Spleen (tissue), 11 donors: ENCODE measurements around the gene PSMD14. TPM values are rescaled to one million over a fixed set of nuclear protein-coding genes. Genes with fewer than 3 reads are reported as not detected.
"Not testable (repeated sequence)": the region's sequence is repeated elsewhere in the genome, so short reads cannot be mapped to it uniquely, and the experiment has no call there.

Experiments used
- DNase-seq: peaks from one replicate; pipeline ENCODE4 v3.0.0-alpha.2; 2020
- H3K27ac ChIP-seq, 8 donors: fragments of 200-600 bp; sonication (generic) in 7 of 8; 1 replicate in 4 of 8; 2 replicates in 4 of 8; pipeline versions ENCODE4 v1.5.0 to v1.8.0; 2016 to 2021; ENCODE audit warnings: inconsistent platforms in 4 of 8, mild to moderate bottlenecking in 4 of 8, moderate library complexity in 1 of 8
- H3K27me3 ChIP-seq, 7 donors: fragments of 200-600 bp; sonication (generic) in 6 of 7; replicated peaks in 1 of 7; 1 replicate in 4 of 7; 2 replicates in 3 of 7; pipeline versions ENCODE4 v1.5.0 to v1.8.0; 2016 to 2021; ENCODE audit warnings: inconsistent platforms in 3 of 7, mild to moderate bottlenecking in 1 of 7
- H3K36me3 ChIP-seq, 6 donors: fragments of 200-600 bp; sonication (generic) in 5 of 6; 1 replicate in 4 of 6; 2 replicates in 2 of 6; pipeline versions ENCODE4 v1.5.0 to v1.8.0; 2016 to 2021; ENCODE audit warnings: inconsistent platforms in 2 of 6
- H3K4me1 ChIP-seq, 6 donors: fragments of 200-600 bp; sonication (generic) in 5 of 6; 1 replicate in 3 of 6; 2 replicates in 3 of 6; pipeline versions ENCODE4 v1.5.0 to v1.8.0; 2016 to 2021; ENCODE audit warnings: inconsistent platforms in 3 of 6
- H3K4me3 ChIP-seq, 8 donors: fragments of 200-600 bp; sonication (generic) in 7 of 8; 1 replicate in 4 of 8; 2 replicates in 4 of 8; pipeline versions ENCODE4 v1.5.0 to v1.8.0; 2016 to 2021; ENCODE audit warnings: inconsistent platforms in 4 of 8, mild to moderate bottlenecking in 4 of 8, moderate library complexity in 2 of 8
- H3K9me3 ChIP-seq, 8 donors: fragments of 200-600 bp; sonication (generic) in 7 of 8; 1 replicate in 4 of 8; 2 replicates in 4 of 8; pipeline versions ENCODE4 v1.5.0 to v1.8.0; 2016 to 2021; ENCODE audit warnings: inconsistent platforms in 4 of 8
- POLR2A ChIP-seq, 3 donors: fragments of 450-650 bp; IDR thresholded peaks; one replicate each; pipeline ENCODE4 v1.5.1; 2017; ENCODE audit warnings: antibody characterized with exemption in 3 of 3, mild to moderate bottlenecking in 1 of 3
- POLR2AphosphoS5 ChIP-seq, 3 donors: sonication (generic); formaldehyde crosslinking; IDR thresholded peaks; one replicate each; pipeline ENCODE4 v1.5.1; 2017; ENCODE audit warnings: antibody characterized with exemption in 3 of 3
- WGBS, 5 donors: extraction: QIAGEN DNeasy Blood & Tissue Kit in 3 of 5; methylation state at CpG; one replicate each; pipeline versions ENCODE4 v1.1.5 to v1.1.7; 2013 to 2018; 5-methylcytosine and 5-hydroxymethylcytosine counted together
- intact Hi-C: fragments of 100-400 bp; cut with DNase I; formaldehyde crosslinking; loops from one replicate; pipeline ENCODE4 v1.15.0; 2023; ENCODE audit warnings: low total_unique reads
- polyA plus RNA-seq, 3 donors: library from polyadenylated mRNA; stranded (reverse); fragments of 200-250 nt; gene quantifications; one replicate each; pipeline ENCODE4 v1.2.1, GENCODE V29; 2013
- total RNA-seq, 7 donors: library from RNA; depleted of rRNA in 3 of 7; stranded (reverse); fragments of >200 nt in 3 of 7; fragmentation: NEBNext Ultra II Directional in 4 of 7; extraction: Animal tissue kit (Norgen Biotek cat#: 25700) in 4 of 7; gene quantifications; one replicate each; pipeline versions ENCODE4 v1.1.0 to v1.2.1, GENCODE V29; 2016 to 2021
- TF ChIP-seq, protein P1 (sequence below), 11 experiments: fragments of 200-600 bp in 7 of 11; fragments of 450-650 bp in 4 of 11; sonication (generic) in 4 of 11; IDR thresholded peaks in 8 of 11; conservative IDR thresholded peaks in 3 of 11; 1 replicate in 7 of 11; 2 replicates in 4 of 11; pipeline versions ENCODE4 v1.4.0 to v1.8.0; 2016 to 2021; ENCODE audit warnings: antibody characterized with exemption in 11 of 11, inconsistent platforms in 4 of 11, mild to moderate bottlenecking in 1 of 11
- donor health status: healthy with polysubstance abuse.
- donor health status: DM: no; HTN: no; CAD: no; lungs with moderate emphysema.
- donor health status: DM: no; HTN: no; CAD: no.
- donor health status: Bipolar disorder and iron deficiency.
- donor health status: healthy.
- donor health status: DM: no; HTN: no; CAD: no.
- donor health status: DM: yes; HTN: yes; CAD: no.

The PSMD14 gene
- total and polyA plus RNA-seq, 10 donors, result 23.5 to 47.7 (median 29.3) TPM

DNA sequence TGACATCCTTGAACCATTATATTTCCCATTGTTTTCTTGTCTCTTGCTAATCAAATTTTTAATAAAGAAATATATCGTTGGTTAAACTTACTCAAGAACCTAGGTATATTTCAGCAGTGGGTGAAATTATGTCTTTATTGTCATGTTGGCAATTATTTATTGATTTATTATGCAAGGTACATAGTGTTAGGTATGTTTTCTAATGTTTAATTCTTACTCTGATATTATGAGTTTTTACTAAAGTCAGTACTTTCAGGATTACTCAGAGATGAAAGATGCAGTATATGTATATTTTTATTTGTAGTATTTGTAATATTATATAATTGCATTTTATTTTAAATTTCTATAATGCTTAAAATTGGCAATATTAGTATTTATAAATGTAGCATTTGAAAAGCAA lies 46.9 kb downstream of the PSMD14 start:
- H3K4me3 ChIP-seq, result no peak overlapping the region
- H3K9me3 ChIP-seq, result peaks cover 0 to 4% (median under 1%) of the 10 kb centered on the region in 8 donors
- WGBS, 5 donors, result 88 to 97% (median 92%) methylated on average over 1 of the region's 1 CpG
- H3K27me3 ChIP-seq, result no peaks in the 10 kb centered on the region
- intact Hi-C loops, result no loop called here
- peaks cover 0 to 22% (median 2%) of the 10 kb centered on the region in 6 donors for H3K4me1 ChIP-seq
- TF ChIP-seq POLR2AphosphoS5 (IDR thresholded peaks at IDR 0.05), result no peak
- DNase-seq, result no peak
- H3K27ac ChIP-seq, result no peak overlapping the region
- H3K36me3 ChIP-seq, result peaks cover 0 to 9% (median 0%) of the 10 kb centered on the region in 6 donors

GRCh38 chr2:161355983-161356382 lies 47.8 kb downstream of the PSMD14 start:
- intact Hi-C loops, result no loop called here

DNA sequence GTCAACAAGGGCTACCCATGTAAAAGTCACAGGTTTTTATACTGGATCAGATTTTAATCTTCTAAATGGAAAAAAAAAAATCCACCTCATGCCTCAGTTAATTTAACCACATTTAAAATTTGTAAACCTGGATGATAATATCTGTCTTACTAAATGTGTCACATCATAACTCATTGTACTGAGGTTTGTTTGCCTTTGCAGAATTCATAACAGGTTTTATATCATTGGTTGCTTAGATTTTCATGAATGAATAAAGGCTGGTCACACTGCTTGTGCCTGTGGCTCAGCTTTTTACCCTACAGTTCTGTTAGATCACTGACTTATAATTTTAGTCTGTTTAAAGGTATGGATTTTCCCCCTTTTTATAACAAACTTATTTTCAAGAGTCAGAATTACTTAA lies 48.9 kb downstream of the PSMD14 start:
- intact Hi-C loops, result no loop called here
- Histone ChIP-seq H3K36me3 (peaks cover 0 to 15% (median 2%) of the 10 kb centered on the region in 6 donors), H3K4me1 (peaks cover 0 to 22% (median 2%) of the 10 kb centered on the region in 6 donors), H3K4me3 (no peak overlapping the region), H3K27me3 (no peaks in the 10 kb centered on the region), H3K9me3 (peaks cover 0 to 24% (median 20%) of the 10 kb centered on the region in 8 donors), H3K27ac (no peak overlapping the region)
- no peak for DNase-seq
- no peak for TF ChIP-seq POLR2A (IDR thresholded peaks at IDR 0.05)
- TF ChIP-seq, protein P1, sequence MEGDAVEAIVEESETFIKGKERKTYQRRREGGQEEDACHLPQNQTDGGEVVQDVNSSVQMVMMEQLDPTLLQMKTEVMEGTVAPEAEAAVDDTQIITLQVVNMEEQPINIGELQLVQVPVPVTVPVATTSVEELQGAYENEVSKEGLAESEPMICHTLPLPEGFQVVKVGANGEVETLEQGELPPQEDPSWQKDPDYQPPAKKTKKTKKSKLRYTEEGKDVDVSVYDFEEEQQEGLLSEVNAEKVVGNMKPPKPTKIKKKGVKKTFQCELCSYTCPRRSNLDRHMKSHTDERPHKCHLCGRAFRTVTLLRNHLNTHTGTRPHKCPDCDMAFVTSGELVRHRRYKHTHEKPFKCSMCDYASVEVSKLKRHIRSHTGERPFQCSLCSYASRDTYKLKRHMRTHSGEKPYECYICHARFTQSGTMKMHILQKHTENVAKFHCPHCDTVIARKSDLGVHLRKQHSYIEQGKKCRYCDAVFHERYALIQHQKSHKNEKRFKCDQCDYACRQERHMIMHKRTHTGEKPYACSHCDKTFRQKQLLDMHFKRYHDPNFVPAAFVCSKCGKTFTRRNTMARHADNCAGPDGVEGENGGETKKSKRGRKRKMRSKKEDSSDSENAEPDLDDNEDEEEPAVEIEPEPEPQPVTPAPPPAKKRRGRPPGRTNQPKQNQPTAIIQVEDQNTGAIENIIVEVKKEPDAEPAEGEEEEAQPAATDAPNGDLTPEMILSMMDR (IDR thresholded peaks at IDR 0.05 in 8 of 11, conservative IDR thresholded peaks at IDR 0.05 in 3 of 11), result no peak
- TF ChIP-seq POLR2AphosphoS5 (IDR thresholded peaks at IDR 0.05), result no peak

More at GRCh38 chr2:161355983-161356382, 47.8 kb downstream of the PSMD14 start:
- WGBS, 5 donors, result 38 to 59% (median 49%) methylated on average over 2 of the region's 2 CpGs
- TF ChIP-seq POLR2A (IDR thresholded peaks at IDR 0.05) (no peak), POLR2AphosphoS5 (IDR thresholded peaks at IDR 0.05) (no peak)
- TF ChIP-seq, protein P1 (IDR thresholded peaks at IDR 0.05 in 8 of 11, conservative IDR thresholded peaks at IDR 0.05 in 3 of 11), result no peak
- Histone ChIP-seq H3K4me3 (no peak overlapping the region), H3K36me3 (peaks cover 0 to 9% (median 0%) of the 10 kb centered on the region in 6 donors), H3K27me3 (no peaks in the 10 kb centered on the region), H3K9me3 (peaks cover 0 to 13% (median 9%) of the 10 kb centered on the region in 8 donors), H3K27ac (no peak overlapping the region), H3K4me1 (peaks cover 0 to 22% (median 2%) of the 10 kb centered on the region in 6 donors)
- no peak for DNase-seq

DNA sequence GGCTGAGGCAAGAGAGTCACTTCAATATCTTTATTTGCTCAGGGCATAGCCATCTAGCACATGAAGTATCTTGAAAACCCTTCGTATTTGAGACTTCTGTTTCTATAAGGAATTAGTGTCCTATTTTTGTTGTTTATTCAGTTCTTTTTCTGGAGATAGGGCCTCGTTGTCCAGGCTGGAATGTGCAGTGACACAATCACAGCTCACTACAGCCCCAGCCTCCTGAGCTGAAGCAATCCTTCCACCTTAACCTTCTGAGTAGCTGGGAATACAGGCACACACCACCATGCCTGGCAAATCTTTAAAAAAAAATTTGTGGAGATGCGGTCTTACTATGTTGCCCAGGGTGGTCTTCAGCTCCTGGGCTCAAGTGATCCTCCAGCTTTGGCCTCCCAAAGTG lies 50.6 kb downstream of the PSMD14 start:
- Histone ChIP-seq H3K4me3 (no peak overlapping the region), H3K36me3 (peaks cover 0 to 18% (median 5%) of the 10 kb centered on the region in 6 donors), H3K27me3 (no peaks in the 10 kb centered on the region), H3K9me3 (peaks cover 7 to 40% (median 35%) of the 10 kb centered on the region in 8 donors), H3K4me1 (peaks cover 0 to 8% (median 0%) of the 10 kb centered on the region in 6 donors), H3K27ac (no peak overlapping the region)
- no peak for DNase-seq
- TF ChIP-seq POLR2A (IDR thresholded peaks at IDR 0.05) (no peak), POLR2AphosphoS5 (IDR thresholded peaks at IDR 0.05) (no peak)
- TF ChIP-seq, protein P1 (IDR thresholded peaks at IDR 0.05 in 8 of 11, conservative IDR thresholded peaks at IDR 0.05 in 3 of 11), result no peak
- intact Hi-C loops, result no loop called here
- WGBS, 5 donors, result 87 to 97% (median 94%) methylated on average over 3 of the region's 3 CpGs

- H3K4me3 ChIP-seq, H3K27ac ChIP-seq, H3K27me3 ChIP-seq, DNase-seq, H3K4me1 ChIP-seq, intact Hi-C loops: not testable (repeated sequence)
- 94 to 99% (median 97%) methylated on average over 8 of the region's 8 CpGs for WGBS, 5 donors
- peaks cover 7 to 40% (median 35%) of the 10 kb centered on the region in 8 donors for H3K9me3 ChIP-seq
- H3K36me3 ChIP-seq, result peaks cover 0 to 23% (median 7%) of the 10 kb centered on the region in 6 donors
Observed at GRCh38 chr2:161360095-161360654, 52.0 kb downstream of the PSMD14 start.
